Upper lobe of left lung (tissue), 6 donors: ENCODE results near the gene CCL11. TPM values are rescaled to one million over a fixed set of nuclear protein-coding genes. Genes with fewer than 3 reads are reported as not detected.

Experiments used
- ATAC-seq, 2 donors: fragments of 200-7000 bp; cut with Tn5 transposase; one replicate each; pipeline ENCODE4 v1.9.1; 2022; ENCODE audit warnings: mild to moderate bottlenecking in 2 of 2, moderate library complexity in 2 of 2; ENCODE audit not compliant: low FRiP score in 2 of 2
- DNase-seq, 2 donors: peaks; one replicate each; pipeline ENCODE4 v3.0.0-alpha.2; 2019 to 2020
- H3K27ac ChIP-seq, 4 donors: fragments of 200-600 bp; sonication (generic); one replicate each; pipeline ENCODE4 v1.5.1; 2016 to 2019
- H3K27me3 ChIP-seq, 4 donors: fragments of 200-600 bp; sonication (generic); one replicate each; pipeline ENCODE4 v1.5.1; 2017 to 2019
- H3K36me3 ChIP-seq, 4 donors: fragments of 200-600 bp; sonication (generic); one replicate each; pipeline ENCODE4 v1.5.1; 2016 to 2019
- H3K4me1 ChIP-seq, 4 donors: fragments of 200-600 bp; sonication (generic); one replicate each; pipeline ENCODE4 v1.5.1; 2018 to 2019
- H3K4me3 ChIP-seq, 4 donors: fragments of 200-600 bp; sonication (generic); one replicate each; pipeline ENCODE4 v1.5.1; 2017 to 2019; ENCODE audit warnings: mild to moderate bottlenecking in 2 of 4, moderate library complexity in 1 of 4
- H3K9me3 ChIP-seq, 4 donors: fragments of 200-600 bp; sonication (generic); one replicate each; pipeline ENCODE4 v1.5.1; 2018 to 2019
- CTCF ChIP-seq, 6 experiments: fragments of 450-650 bp in 4 of 6; fragments of 200-600 bp in 2 of 6; sonication (generic) in 2 of 6; IDR thresholded peaks; one replicate each; pipeline ENCODE4 v1.5.1; 2016 to 2019; ENCODE audit warnings: antibody characterized with exemption in 6 of 6
- EP300 ChIP-seq, 4 donors: sonication (generic); formaldehyde crosslinking; IDR thresholded peaks; one replicate each; pipeline ENCODE4 v1.5.1; 2017; ENCODE audit warnings: antibody characterized with exemption in 4 of 4, control low read depth in 2 of 4
- POLR2A ChIP-seq, 4 donors: fragments of 450-650 bp; IDR thresholded peaks; one replicate each; pipeline ENCODE4 v1.5.1; 2016 to 2017; ENCODE audit warnings: antibody characterized with exemption in 4 of 4, mild to moderate bottlenecking in 2 of 4
- POLR2AphosphoS5 ChIP-seq, 2 donors: sonication (generic); formaldehyde crosslinking; IDR thresholded peaks; one replicate each; pipeline ENCODE4 v1.5.1; 2017; ENCODE audit warnings: antibody characterized with exemption in 2 of 2
- WGBS, 2 donors: methylation state at CpG; one replicate each; pipeline ENCODE4 v1.1.5; 2017 to 2018; 5-methylcytosine and 5-hydroxymethylcytosine counted together
- total RNA-seq, 6 donors: library from RNA; depleted of rRNA in 4 of 6; stranded (reverse); fragments of >200 nt in 4 of 6; gene quantifications; one replicate each; pipeline versions ENCODE4 v1.1.0 to v1.2.1, GENCODE V29; 2016 to 2021
- donor health status: DM: no; HTN: no; CAD: no; lungs with moderate emphysema.
- donor health status: DM: no; HTN: yes; CAD: no; lungs with severe emphysema.

CCL11 gene
- total RNA-seq, 6 donors from 2014 or later, result 1.2 TPM; not detected in 5

- Histone ChIP-seq H3K27ac (no peak overlapping the region), H3K27me3 (no peaks in the 10 kb centered on the region), H3K9me3 (no peaks in the 10 kb centered on the region), H3K36me3 (no peaks in the 10 kb centered on the region), H3K4me3 (no peak overlapping the region), H3K4me1 (no peaks in the 10 kb centered on the region)
- DNase-seq, result no peak
- 89% methylated on average over 5 to 6 of the region's 6 CpGs for whole genome bisulfite sequencing, 2 donors
- no peak for ATAC-seq
- TF ChIP-seq CTCF (IDR thresholded peaks at IDR 0.05) (no peak), POLR2A (IDR thresholded peaks at IDR 0.05) (no peak), EP300 (IDR thresholded peaks at IDR 0.05) (no peak), POLR2AphosphoS5 (IDR thresholded peaks at IDR 0.05) (no peak)
Observed at GRCh38 chr17:34291721-34292348, 6.3 kb downstream of the CCL11 start.

GRCh38 chr17:34299027-34299426 is 13.5 kb downstream of the CCL11 start:
- Histone ChIP-seq H3K27me3 (no peaks in the 10 kb centered on the region), H3K27ac (no peak overlapping the region), H3K36me3 (no peaks in the 10 kb centered on the region), H3K4me3 (no peak overlapping the region), H3K4me1 (no peaks in the 10 kb centered on the region), H3K9me3 (no peaks in the 10 kb centered on the region)
- DNase-seq (no peak), ATAC-seq (no peak)
- TF ChIP-seq POLR2AphosphoS5 (IDR thresholded peaks at IDR 0.05) (no peak), CTCF (IDR thresholded peaks at IDR 0.05) (no peak), EP300 (IDR thresholded peaks at IDR 0.05) (no peak), POLR2A (IDR thresholded peaks at IDR 0.05) (no peak)
- WGBS, 2 donors, result 95 to 100% methylated on average over 2 of the region's 2 CpGs

GRCh38 chr17:34299956-34300577 is 14.5 kb downstream of the CCL11 start:
- Histone ChIP-seq H3K4me1 (no peaks in the 10 kb centered on the region), H3K27ac (no peak overlapping the region), H3K27me3 (no peaks in the 10 kb centered on the region), H3K9me3 (no peaks in the 10 kb centered on the region), H3K36me3 (no peaks in the 10 kb centered on the region), H3K4me3 (no peak overlapping the region)
- no peak for DNase-seq
- TF ChIP-seq POLR2A (IDR thresholded peaks at IDR 0.05) (no peak), CTCF (IDR thresholded peaks at IDR 0.05) (no peak), EP300 (IDR thresholded peaks at IDR 0.05) (no peak), POLR2AphosphoS5 (IDR thresholded peaks at IDR 0.05) (no peak)
- WGBS, 2 donors, result 77 to 78% methylated on average over 3 of the region's 3 CpGs
- ATAC-seq, result no peak

GRCh38 chr17:34300652-34301370 is 15.3 kb downstream of the CCL11 start:
- Histone ChIP-seq H3K4me1 (no peaks in the 10 kb centered on the region), H3K4me3 (no peak overlapping the region), H3K27ac (no peak overlapping the region), H3K9me3 (no peaks in the 10 kb centered on the region), H3K36me3 (no peaks in the 10 kb centered on the region), H3K27me3 (no peaks in the 10 kb centered on the region)
- 83 to 84% methylated on average over 3 of the region's 3 CpGs for WGBS, 2 donors
- ATAC-seq (no peak), DNase-seq (no peak)
- TF ChIP-seq POLR2AphosphoS5 (IDR thresholded peaks at IDR 0.05) (no peak), EP300 (IDR thresholded peaks at IDR 0.05) (no peak), CTCF (IDR thresholded peaks at IDR 0.05) (no peak), POLR2A (IDR thresholded peaks at IDR 0.05) (no peak)
